T47D (cell line): ENCODE data around the gene DAGLB.

Experiments used
- DNase-seq, 2 experiments: peaks; one replicate each; pipeline versions ENCODE4 v3.0.0 to v3.0.0-alpha.2; 2011 to 2012; ENCODE audit warnings: low read depth in 1 of 2, low spot score in 1 of 2
- JUND ChIP-seq: IDR thresholded peaks from 2 replicates; pipeline ENCODE4 v1.6.1; 2012; ENCODE audit warnings: low read depth
- in situ Hi-C: cut with HindIII; loops from 2 replicates; pipeline ENCODE4 v1.10.0; 2016; ENCODE audit warnings: low sequenced_read_pairs, low pct_unique_long_range_greater_than_20kb

Gene DAGLB

GRCh38 chr7:6448943-6449543, 1.3 kb upstream of the DAGLB start:
- no peak for TF ChIP-seq JUND
- no peak for DNase-seq
- in situ Hi-C loops = no loop called here

GRCh38 chr7:6446838-6447580, 745 bp downstream of the DAGLB start:
- peak; percentile 42 to 59 for DNase-seq
- in situ Hi-C loops = no loop called here
- no peak for TF ChIP-seq JUND

DNA sequence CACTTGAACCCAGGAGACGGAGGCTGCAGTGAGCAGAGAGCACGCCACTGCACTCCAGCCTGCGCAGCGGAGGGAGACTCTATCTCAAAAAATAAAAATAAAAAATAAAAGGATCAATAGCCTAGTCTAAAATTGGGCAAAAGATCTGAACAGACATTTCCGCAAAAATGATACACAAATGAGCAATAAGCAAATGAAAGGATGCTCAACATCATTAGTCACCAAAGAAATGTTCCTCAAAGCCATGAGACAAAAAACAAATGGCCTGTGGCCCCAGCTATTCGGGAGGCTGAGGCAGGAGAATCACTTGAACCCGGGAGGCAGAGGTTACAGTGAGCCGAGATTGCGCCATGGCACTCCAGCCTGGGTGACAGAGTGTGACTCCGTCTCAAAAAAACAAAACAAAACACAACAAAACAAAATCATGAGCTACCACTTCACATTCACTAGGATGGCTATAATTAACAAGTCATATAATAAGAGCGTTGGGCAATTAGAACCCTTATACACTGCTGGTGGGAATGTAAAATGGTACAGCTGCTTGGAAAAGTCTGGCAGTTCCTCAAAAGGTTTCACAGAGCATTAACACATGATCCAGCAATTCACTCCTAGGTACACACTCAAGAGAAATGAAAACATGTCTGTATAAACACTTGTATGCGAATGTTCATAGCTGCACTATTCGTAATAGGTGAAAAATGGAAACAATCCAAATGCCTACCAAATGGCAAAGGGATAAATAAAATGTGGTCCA, 3.1 kb downstream of the DAGLB start:
- in situ Hi-C loops = no loop called here
- DNase-seq = no peak
- TF ChIP-seq JUND = no peak

GRCh38 chr7:6443372-6443941, 4.3 kb downstream of the DAGLB start:
- in situ Hi-C loops = no loop called here
- no peak for TF ChIP-seq JUND
- DNase-seq = no peak

- in situ Hi-C loops = no loop called here
Measured at GRCh38 chr7:6442114-6442513, 5.6 kb downstream of the DAGLB start.

DNA sequence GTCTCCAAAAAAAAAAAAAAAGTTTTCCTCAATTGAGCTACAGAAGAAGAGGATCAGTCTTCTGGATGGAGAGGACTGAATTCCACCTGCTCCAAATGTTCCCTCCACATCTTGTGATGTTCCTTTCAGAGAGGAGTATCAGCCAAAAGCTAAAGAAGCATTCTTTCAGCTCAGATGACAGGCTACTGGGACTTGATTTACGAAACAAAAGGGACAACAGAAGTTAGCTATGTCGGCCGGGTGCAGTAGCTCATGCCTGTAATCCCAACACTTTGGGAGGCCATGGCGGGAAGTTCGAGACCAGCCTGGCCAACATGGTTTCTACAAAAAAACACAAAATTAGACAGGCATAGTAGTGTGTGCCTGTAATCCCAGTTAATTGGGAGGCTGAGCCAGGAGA, 7.4 kb downstream of the DAGLB start:
- TF ChIP-seq JUND = no peak
- no peak for DNase-seq
- in situ Hi-C loops = no loop called here

More at GRCh38 chr7:6442114-6442513, 5.6 kb downstream of the DAGLB start:
- no peak for DNase-seq
- TF ChIP-seq JUND = no peak

- no peak for TF ChIP-seq JUND
- in situ Hi-C loops = no loop called here
- no peak for DNase-seq
Measured at GRCh38 chr7:6438427-6438826, 9.3 kb downstream of the DAGLB start.

- TF ChIP-seq JUND = no peak
- in situ Hi-C loops = no loop called here
- DNase-seq = no peak
Measured at GRCh38 chr7:6437251-6437650, 10.5 kb downstream of the DAGLB start.

GRCh38 chr7:6436385-6436685, 11.4 kb downstream of the DAGLB start:
- no peak for DNase-seq
- in situ Hi-C loops = no loop called here
- no peak for TF ChIP-seq JUND

DNA sequence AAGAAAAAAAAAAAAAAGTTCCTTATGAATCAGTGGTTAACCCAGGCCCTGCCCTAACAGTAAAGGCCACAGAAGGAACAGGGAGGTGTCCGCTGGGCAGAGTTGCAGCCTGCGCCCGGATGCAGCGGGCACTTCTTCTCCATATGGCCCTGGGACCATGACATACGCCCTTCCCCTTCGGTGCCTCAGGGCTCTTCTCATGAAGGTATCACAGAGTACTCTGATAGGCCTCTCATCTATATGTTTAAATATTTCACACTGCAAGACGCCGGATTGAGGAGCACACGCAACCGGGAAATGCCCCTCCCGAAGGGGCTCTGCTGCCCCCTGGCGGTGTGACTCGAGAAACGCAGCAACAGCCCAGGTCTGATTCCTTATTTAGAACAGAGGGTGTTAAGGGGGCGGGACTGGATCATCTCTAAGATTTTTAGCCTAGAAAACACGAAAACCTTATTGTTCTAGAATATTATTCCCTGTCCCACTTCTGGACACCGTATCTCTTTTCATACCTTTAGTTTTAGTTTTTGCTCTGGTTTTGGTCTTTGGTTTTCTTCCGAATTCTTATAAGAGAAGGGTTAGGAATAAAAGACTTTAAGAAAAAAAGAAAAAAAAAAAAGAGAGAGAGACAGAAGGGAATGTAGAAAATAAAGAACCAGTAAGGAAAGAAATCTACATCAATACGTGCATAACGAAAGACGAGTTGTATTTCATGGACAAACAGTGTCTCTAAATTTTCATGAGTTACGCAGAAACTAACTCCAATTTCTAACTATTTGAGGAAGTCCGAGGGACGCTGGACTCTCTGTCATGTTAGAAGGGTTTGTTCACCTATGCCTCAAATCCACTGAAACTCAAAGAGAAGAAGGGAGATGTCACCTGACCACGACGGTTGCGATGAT, 12.0 kb downstream of the DAGLB start:
- TF ChIP-seq JUND = no peak
- DNase-seq = peak; percentile 84 to 95
- in situ Hi-C loops = no loop called here

DNA sequence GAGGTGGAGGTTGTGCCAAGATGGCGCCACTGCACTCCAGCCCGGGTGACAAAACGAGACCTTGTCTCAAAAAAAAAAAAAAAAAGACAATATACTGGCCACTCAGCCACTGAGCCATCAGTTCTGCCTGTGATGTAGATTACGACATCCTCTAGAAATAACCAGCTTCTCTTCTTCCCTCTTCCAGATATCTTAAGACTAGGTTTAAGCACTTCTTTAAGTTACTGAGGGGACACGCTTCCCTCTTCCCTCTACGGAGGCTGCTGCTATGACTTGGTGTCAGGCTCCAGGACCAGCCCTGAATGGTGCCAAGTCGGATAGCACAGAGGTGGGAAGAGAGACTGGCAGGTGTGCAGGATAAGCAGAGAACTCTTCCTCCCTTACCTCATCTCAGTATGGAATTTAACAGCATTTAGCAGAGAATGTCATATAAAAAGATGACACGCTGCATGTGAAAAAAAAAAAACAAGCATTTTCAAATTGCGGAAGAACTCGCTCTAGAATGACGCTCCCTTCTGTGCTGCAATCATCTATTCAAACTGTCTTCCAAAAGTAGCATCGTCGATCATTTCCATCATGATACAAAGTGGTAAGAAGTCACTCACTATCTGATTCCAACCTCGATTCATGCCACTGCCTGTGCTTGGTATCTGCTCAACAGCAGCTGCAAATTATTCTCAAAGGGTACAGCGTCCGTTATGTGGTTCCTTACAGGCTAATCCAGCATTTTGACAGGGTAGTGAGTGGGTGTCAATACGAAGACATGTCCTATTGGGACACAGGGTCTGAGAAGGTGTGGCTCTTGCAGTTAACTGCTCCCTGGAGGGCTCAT, 13.8 kb downstream of the DAGLB start:
- in situ Hi-C loops = no loop called here
- TF ChIP-seq JUND = no peak
- no peak for DNase-seq
